Activated T-helper 2 cell treated with anti-CD3 and anti-CD28 coated beads, Interferon-gamma antibody, Interleukin-2, Interleukin-4, amounts not matched to agents 10 μg/mL and 5 μg/mL and 100 μg/mL, durations not matched to agents 14 hours and 24 hours and 36 hours (primary cell): Measurements from ENCODE around the gene NARS2. TPM values are rescaled to one million over a fixed set of nuclear protein-coding genes. Genes with fewer than 3 reads are reported as not detected.
"Not testable (repeated sequence)": the region's sequence is repeated elsewhere in the genome, so short reads cannot be mapped to it uniquely, and the experiment has no call there.

ENCODE experiments used
- DNase-seq: peaks from one replicate; pipeline ENCODE4 v3.0.0; 2021; ENCODE audit warnings: low spot score
- H3K27ac Mint-ChIP-seq: one replicate; pipeline ENCODE4 v1.8.0; 2021; ENCODE audit warnings: mixed read lengths
- H3K27me3 Mint-ChIP-seq: one replicate; pipeline ENCODE4 v1.8.0; 2021; ENCODE audit warnings: low read depth, mixed read lengths
- H3K36me3 Mint-ChIP-seq: one replicate; pipeline ENCODE4 v1.8.0; 2021; ENCODE audit warnings: low read depth, mixed read lengths
- H3K4me1 Mint-ChIP-seq: one replicate; pipeline ENCODE4 v1.8.0; 2021; ENCODE audit warnings: low read depth, mixed read lengths
- H3K4me3 Mint-ChIP-seq: one replicate; pipeline ENCODE4 v1.8.0; 2021; ENCODE audit warnings: low read depth, mild to moderate bottlenecking, moderate library complexity, mixed read lengths
- H3K9me3 Mint-ChIP-seq: one replicate; pipeline ENCODE4 v1.8.0; 2021; ENCODE audit warnings: mixed read lengths
- intact Hi-C: fragments of 100-400 bp; cut with micrococcal nuclease; formaldehyde crosslinking; loops from one replicate; pipeline ENCODE4 v1.15.1; 2023
- total RNA-seq: library from RNA; stranded (reverse); gene quantifications from 2 replicates; pipeline ENCODE4 v1.2.3, GENCODE V29; 2022

The NARS2 gene
- total RNA-seq, 1 donor from 2014 or later = 34.1 TPM

- peaks cover 50% of the 10 kb centered on the region for H3K36me3 Mint-ChIP-seq
- H3K4me3 Mint-ChIP-seq, H3K27me3 Mint-ChIP-seq, H3K9me3 Mint-ChIP-seq, DNase-seq: not testable (repeated sequence)
- H3K27ac Mint-ChIP-seq = peak overlapping the region; percentile 85
- intact Hi-C loops = loop anchor here (2.0 to 5.0 kb wide), 3 partner anchors 36 to 98 kb away; no protein-coding TSS in a partner anchor
- peaks cover 45% of the 10 kb centered on the region for H3K4me1 Mint-ChIP-seq
Measured at GRCh38 chr11:78464787-78465168, 109.9 kb downstream of the NARS2 start.

- Mint-ChIP-seq H3K4me3 (no peak overlapping the region), H3K9me3 (peaks cover 7% of the 10 kb centered on the region), H3K4me1 (peaks cover 46% of the 10 kb centered on the region), H3K36me3 (peaks cover 75% of the 10 kb centered on the region), H3K27ac (peak overlapping the region; percentile 8), H3K27me3 (no peaks in the 10 kb centered on the region)
- no peak for DNase-seq
- intact Hi-C loops = no loop called here
Measured at GRCh38 chr11:78460471-78460870, 114.2 kb downstream of the NARS2 start.

DNA sequence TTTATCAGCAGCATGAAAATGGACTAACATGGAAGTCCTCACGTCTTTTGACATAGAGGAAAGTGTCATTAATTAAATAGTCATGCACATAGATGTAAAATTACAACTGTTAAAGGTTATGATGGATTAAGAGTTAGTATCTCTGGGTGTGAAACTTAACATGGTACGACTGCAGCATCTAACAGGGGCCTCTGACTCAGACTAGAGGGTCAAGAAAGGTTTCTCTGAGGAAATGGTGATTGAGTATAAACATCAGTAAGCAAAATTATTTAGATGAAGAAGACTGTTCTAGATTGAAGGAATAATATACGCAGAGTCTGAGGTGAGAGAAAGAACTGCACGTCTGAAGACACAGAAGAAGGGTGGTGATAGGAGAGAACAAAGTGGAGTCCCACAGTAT lies 114.9 kb downstream of the NARS2 start:
- no peak overlapping the region for H3K27ac Mint-ChIP-seq
- no peaks in the 10 kb centered on the region for H3K27me3 Mint-ChIP-seq
- peaks cover 47% of the 10 kb centered on the region for H3K4me1 Mint-ChIP-seq
- no peak for DNase-seq
- no peak overlapping the region for H3K4me3 Mint-ChIP-seq
- H3K9me3 Mint-ChIP-seq = peaks cover 7% of the 10 kb centered on the region
- peaks cover 78% of the 10 kb centered on the region for H3K36me3 Mint-ChIP-seq
- intact Hi-C loops = no loop called here

GRCh38 chr11:78457448-78457847 lies 117.2 kb downstream of the NARS2 start:
- H3K36me3 Mint-ChIP-seq = peaks cover 82% of the 10 kb centered on the region
- no peak for DNase-seq

GRCh38 chr11:78453140-78453935 lies 121.3 kb downstream of the NARS2 start:
- Mint-ChIP-seq H3K4me3 (no peak overlapping the region), H3K27ac (peak overlapping the region; percentile 68), H3K9me3 (no peaks in the 10 kb centered on the region), H3K36me3 (peaks cover 61% of the 10 kb centered on the region), H3K27me3 (no peaks in the 10 kb centered on the region), H3K4me1 (peaks cover 48% of the 10 kb centered on the region)
- intact Hi-C loops = no loop called here
- DNase-seq = no peak

More at GRCh38 chr11:78457448-78457847, 117.2 kb downstream of the NARS2 start:
- Mint-ChIP-seq H3K4me1 (peaks cover 54% of the 10 kb centered on the region), H3K27me3 (no peaks in the 10 kb centered on the region), H3K4me3 (no peak overlapping the region), H3K27ac (no peak overlapping the region), H3K9me3 (peaks cover 7% of the 10 kb centered on the region)
- intact Hi-C loops = no loop called here

DNA sequence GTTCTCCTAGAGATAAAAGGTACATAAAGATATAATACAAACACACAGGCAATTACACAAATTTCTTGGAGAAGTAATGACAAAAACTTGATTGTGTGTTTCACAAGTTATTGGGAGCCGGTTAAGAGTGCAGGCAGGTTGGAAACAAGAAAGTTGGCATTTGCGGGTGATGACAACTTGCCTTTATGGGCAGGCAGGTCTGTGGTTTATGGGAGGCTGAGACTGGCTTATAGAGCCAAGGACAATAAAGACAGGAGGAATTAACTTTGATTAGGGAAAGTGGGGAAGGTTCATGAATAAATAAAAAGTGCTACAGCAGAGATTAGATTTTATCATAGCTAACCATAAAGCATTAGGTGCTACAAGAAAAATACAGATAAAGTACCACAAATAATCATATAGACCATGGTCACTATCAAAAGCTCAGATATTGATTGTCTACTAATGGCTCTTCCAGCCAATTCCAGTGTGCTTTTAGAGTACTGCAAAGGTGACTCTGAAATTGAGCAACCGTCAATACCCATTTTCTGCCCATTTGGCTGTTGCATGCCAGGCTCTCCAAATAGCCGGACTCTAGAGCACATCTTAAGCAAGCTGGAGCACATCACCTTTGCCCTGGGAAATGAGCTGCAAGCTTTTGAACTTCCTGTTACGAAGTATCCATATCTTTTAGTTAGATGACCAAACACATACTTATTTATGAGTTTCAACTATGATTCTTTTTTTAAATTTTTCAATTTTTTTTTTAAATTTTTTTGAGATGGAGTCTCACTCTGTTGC lies 123.1 kb downstream of the NARS2 start:
- Mint-ChIP-seq H3K36me3 (peaks cover 50% of the 10 kb centered on the region), H3K9me3 (no peaks in the 10 kb centered on the region), H3K4me1 (peaks cover 41% of the 10 kb centered on the region), H3K27ac (no peak overlapping the region), H3K4me3 (no peak overlapping the region), H3K27me3 (no peaks in the 10 kb centered on the region)
- DNase-seq = no peak
- intact Hi-C loops = no loop called here

DNA sequence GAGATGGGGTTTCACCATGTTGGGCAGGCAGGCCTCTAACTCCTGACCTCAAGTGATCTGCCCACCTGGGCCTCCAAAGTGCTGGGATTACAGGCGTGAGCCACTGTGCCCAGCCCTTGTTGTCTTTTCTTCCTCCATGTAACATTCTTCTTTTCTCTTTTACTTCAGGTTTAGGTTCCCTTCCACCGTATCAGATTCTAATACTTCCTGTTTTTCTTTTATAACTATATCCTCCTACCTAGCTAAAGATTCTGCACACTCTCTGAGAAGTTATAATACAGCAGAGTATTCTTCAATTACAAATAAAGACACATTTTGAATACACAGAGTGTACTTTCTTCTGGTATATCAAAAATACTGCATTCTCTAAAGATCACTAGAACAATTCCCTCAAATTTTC lies 123.8 kb downstream of the NARS2 start:
- H3K27me3 Mint-ChIP-seq = no peaks in the 10 kb centered on the region
- intact Hi-C loops = no loop called here
- H3K4me1 Mint-ChIP-seq = peaks cover 41% of the 10 kb centered on the region
- no peak for DNase-seq
- H3K4me3 Mint-ChIP-seq = no peak overlapping the region
- H3K9me3 Mint-ChIP-seq = no peaks in the 10 kb centered on the region
- H3K36me3 Mint-ChIP-seq = peaks cover 51% of the 10 kb centered on the region
- no peak overlapping the region for H3K27ac Mint-ChIP-seq

GRCh38 chr11:78449866-78450265 lies 124.8 kb downstream of the NARS2 start:
- Mint-ChIP-seq H3K27ac (no peak overlapping the region), H3K9me3 (no peaks in the 10 kb centered on the region), H3K4me3 (no peak overlapping the region), H3K27me3 (no peaks in the 10 kb centered on the region), H3K4me1 (peaks cover 39% of the 10 kb centered on the region), H3K36me3 (peaks cover 42% of the 10 kb centered on the region)
- intact Hi-C loops = no loop called here
- DNase-seq = no peak

DNA sequence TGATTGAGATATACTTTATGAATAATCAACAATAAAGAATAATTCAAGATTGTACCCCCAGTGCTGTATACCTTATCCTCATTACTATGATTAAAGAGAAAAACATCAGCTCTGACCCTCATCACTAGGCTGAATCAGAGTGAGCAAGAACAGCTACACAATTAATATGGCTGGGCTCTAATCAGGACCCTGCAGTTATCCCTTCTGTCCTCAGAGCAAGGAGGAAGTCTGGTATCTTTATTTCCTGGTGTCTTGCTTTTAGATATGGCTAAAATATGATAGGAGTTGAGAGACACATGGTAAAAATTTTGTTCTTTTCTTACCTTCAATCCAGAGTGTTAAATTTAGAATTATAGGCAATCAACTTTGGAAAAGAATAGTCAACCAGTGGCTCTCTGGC lies 128.5 kb downstream of the NARS2 start:
- Mint-ChIP-seq H3K27me3 (no peaks in the 10 kb centered on the region), H3K27ac (no peak overlapping the region), H3K4me3 (no peak overlapping the region), H3K4me1 (peaks cover 15% of the 10 kb centered on the region), H3K9me3 (no peaks in the 10 kb centered on the region), H3K36me3 (peaks cover 39% of the 10 kb centered on the region)
- no peak for DNase-seq
- intact Hi-C loops = no loop called here

GRCh38 chr11:78444726-78445125 lies 129.9 kb downstream of the NARS2 start:
- Mint-ChIP-seq H3K36me3 (peaks cover 30% of the 10 kb centered on the region), H3K27ac (no peak overlapping the region), H3K4me3 (no peak overlapping the region), H3K4me1 (peaks cover 3% of the 10 kb centered on the region), H3K27me3 (no peaks in the 10 kb centered on the region), H3K9me3 (no peaks in the 10 kb centered on the region)
- DNase-seq = no peak
- intact Hi-C loops = no loop called here

- Mint-ChIP-seq H3K27me3 (no peaks in the 10 kb centered on the region), H3K9me3 (no peaks in the 10 kb centered on the region), H3K27ac (peak overlapping the region; percentile 29), H3K36me3 (peaks cover 42% of the 10 kb centered on the region), H3K4me3 (no peak overlapping the region), H3K4me1 (peaks cover 4% of the 10 kb centered on the region)
- no peak for DNase-seq
- intact Hi-C loops = no loop called here
Measured at GRCh38 chr11:78441956-78442355, 132.7 kb downstream of the NARS2 start.

DNA sequence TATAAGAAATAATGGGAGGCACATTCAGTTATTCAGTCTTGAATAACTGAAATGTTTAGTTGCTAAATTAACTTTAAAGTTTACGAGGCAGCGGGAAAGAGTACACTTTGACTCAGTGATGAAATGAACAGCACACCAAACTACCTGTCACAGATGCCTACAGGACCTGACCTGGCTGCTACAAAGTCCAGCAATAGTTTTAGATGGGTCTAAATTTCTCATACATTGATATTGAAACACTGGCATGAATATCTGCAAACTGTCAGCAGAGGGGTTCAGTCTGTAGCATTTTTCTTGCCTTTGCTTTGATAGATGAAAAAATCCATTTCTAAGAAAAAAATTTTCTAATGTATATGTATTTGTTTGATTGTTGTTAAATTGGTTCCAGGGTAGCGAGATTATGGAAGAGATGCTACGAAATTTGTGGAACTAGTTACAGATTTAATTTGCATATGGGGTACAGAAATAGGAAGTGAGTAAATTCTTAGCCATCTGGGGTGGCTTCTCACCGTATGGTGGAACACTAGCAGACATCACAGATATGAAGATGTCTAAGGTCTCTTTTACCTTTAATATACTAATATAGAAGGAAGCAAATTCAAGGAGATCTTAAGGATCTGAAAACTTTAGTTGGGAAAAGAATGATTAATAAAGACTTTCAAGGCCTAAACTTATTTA lies 136.2 kb downstream of the NARS2 start:
- intact Hi-C loops = no loop called here
- Mint-ChIP-seq H3K27ac (no peak overlapping the region), H3K27me3 (no peaks in the 10 kb centered on the region), H3K4me3 (no peak overlapping the region), H3K4me1 (peaks cover 4% of the 10 kb centered on the region), H3K36me3 (peaks cover 40% of the 10 kb centered on the region), H3K9me3 (no peaks in the 10 kb centered on the region)
- DNase-seq = no peak

GRCh38 chr11:78432956-78433355 lies 141.7 kb downstream of the NARS2 start:
- H3K4me3 Mint-ChIP-seq = no peak overlapping the region
- no peaks in the 10 kb centered on the region for H3K27me3 Mint-ChIP-seq
- DNase-seq = no peak
- H3K4me1 Mint-ChIP-seq = peaks cover 32% of the 10 kb centered on the region
- intact Hi-C loops = no loop called here
- no peaks in the 10 kb centered on the region for H3K9me3 Mint-ChIP-seq
- H3K27ac Mint-ChIP-seq = no peak overlapping the region
- H3K36me3 Mint-ChIP-seq = peaks cover 25% of the 10 kb centered on the region
